GM12874 (cell line): ENCODE data around the gene ELP2.

Source experiments
- CTCF ChIP-seq: IDR thresholded peaks from 2 replicates; pipeline ENCODE4 v1.5.1; 2011; ENCODE audit warnings: low read depth, mild to moderate bottlenecking, control low read depth, low read length, moderate library complexity; ENCODE audit not compliant: insufficient read depth

The ELP2 gene

GRCh38 chr18:36179562-36180355, 50.1 kb downstream of the ELP2 start:
- no peak for TF ChIP-seq CTCF

- no peak for TF ChIP-seq CTCF
Measured at GRCh38 chr18:36181441-36181840, 51.7 kb downstream of the ELP2 start.

GRCh38 chr18:36181898-36182506, 52.3 kb downstream of the ELP2 start:
- TF ChIP-seq CTCF, result no peak

GRCh38 chr18:36183033-36183432, 53.3 kb downstream of the ELP2 start:
- no peak for TF ChIP-seq CTCF

GRCh38 chr18:36183987-36184386, 54.3 kb downstream of the ELP2 start:
- no peak for TF ChIP-seq CTCF

GRCh38 chr18:36185157-36185556, 55.5 kb downstream of the ELP2 start:
- TF ChIP-seq CTCF, result no peak

GRCh38 chr18:36185901-36186460, 56.3 kb downstream of the ELP2 start:
- no peak for TF ChIP-seq CTCF
